ENCODE measurements around the gene DLG1.
"Not testable (repeated sequence)": the region's sequence is repeated elsewhere in the genome, so short reads cannot be mapped to it uniquely, and the experiment has no call there.

The DLG1 gene

GRCh38 chr3:197289726-197290125 is 8.7 kb downstream of the DLG1 start:
- DNase-seq (ENCODE audit: low read depth in 2 of 2) = no peak

GRCh38 chr3:197286678-197287077 is 11.7 kb downstream of the DLG1 start:
- no peak for DNase-seq (ENCODE audit: low read depth in 2 of 2)

- no peak for DNase-seq (ENCODE audit: low read depth in 2 of 2)
These were observed 12.9 kb downstream of the DLG1 start for GRCh38 chr3:197285557-197285956.

- no peak for DNase-seq (ENCODE audit: low read depth in 2 of 2)
These were observed 15.4 kb downstream of the DLG1 start for GRCh38 chr3:197283045-197283444.

GRCh38 chr3:197281849-197282248 is 16.6 kb downstream of the DLG1 start:
- DNase-seq (ENCODE audit: low read depth in 2 of 2) = no peak

DNA sequence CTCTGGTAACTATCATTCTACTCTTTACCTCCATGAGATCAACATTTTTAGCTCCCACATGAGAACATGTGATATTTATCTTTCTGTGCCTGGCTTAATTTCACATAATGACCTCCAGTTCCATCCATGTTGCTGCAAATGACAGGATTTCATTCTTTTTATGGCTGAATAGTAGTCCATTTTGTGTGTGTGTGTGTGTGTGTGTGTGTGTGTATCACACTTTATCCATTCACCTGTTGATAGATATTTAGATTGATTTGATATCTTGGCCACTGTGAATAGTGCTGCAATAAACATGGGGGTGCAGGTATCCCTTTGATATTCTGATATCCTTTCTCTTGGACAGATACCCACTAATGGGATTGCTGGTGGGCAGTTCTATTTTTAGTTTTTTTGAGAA is 18.3 kb downstream of the DLG1 start:
- no peak for DNase-seq (ENCODE audit: low read depth in 2 of 2)

DNA sequence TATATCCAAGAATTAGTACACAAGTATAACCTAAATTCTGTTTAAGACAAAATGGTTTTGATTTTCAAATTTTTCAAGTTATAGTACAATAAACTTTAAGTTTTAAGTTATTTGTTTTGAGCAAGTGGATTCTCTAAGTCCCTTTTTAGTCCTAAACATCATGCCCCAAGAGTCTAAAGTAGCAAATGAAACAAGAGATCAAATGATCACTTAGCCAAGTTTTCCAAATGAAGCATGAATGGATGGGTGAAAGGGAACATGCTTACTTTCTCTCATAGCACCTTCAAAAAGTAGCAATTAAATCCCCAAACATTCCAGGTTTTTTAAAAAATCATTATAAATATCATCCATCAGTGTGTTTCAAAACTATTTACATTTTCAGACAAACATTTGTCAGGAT is 19.5 kb downstream of the DLG1 start:
- no peak for DNase-seq (ENCODE audit: low read depth in 2 of 2)

GRCh38 chr3:197276808-197277207 is 21.6 kb downstream of the DLG1 start:
- not testable (repeated sequence) for DNase-seq (ENCODE audit: low read depth in 2 of 2)

GRCh38 chr3:197270558-197271317 is 27.7 kb downstream of the DLG1 start:
- no peak for DNase-seq (ENCODE audit: low read depth in 2 of 2)

DNA sequence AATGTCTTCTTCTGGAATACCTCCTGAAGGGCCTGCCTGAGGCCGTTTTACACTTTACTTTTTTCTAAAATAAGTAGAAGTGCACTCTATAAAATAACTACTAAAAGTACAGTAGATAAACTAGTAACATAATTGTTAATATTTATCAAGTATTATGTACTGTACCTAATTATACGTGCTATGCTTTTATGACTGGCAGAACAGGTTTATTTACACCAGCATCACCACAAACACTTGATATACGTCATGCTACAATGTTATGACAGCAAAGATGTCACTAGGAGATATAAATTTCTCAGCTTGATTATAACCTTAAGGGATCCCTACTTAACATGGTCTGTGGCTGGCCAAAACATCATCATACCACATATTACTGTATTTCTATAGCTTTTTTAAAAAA is 29.4 kb downstream of the DLG1 start:
- no peak for DNase-seq (ENCODE audit: low read depth in 2 of 2)

GRCh38 chr3:197268294-197268693 is 30.1 kb downstream of the DLG1 start:
- DNase-seq (ENCODE audit: low read depth in 2 of 2) = no peak

- no peak for DNase-seq (ENCODE audit: low read depth in 2 of 2)
These were observed 32.1 kb downstream of the DLG1 start for GRCh38 chr3:197266331-197266730.

DNA sequence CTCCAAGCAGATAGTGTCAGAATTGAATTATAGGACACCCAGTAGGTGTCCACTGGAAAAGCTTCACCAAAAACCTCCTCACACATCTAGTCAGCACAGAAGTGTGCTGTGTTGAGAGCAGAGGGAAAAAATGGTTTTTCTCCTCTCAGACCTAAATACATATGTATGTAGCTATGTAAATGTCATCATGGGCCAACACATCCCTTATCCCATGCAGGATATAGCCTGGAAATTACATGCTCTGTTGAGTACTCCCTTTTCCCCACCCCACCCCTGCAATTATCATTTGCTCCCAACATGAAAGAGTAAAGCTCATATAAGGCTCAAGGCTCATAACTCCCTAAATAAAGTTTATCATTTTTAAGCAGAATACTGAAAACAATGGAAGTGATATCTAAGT is 35.7 kb downstream of the DLG1 start:
- no peak for DNase-seq (ENCODE audit: low read depth in 2 of 2)

DNA sequence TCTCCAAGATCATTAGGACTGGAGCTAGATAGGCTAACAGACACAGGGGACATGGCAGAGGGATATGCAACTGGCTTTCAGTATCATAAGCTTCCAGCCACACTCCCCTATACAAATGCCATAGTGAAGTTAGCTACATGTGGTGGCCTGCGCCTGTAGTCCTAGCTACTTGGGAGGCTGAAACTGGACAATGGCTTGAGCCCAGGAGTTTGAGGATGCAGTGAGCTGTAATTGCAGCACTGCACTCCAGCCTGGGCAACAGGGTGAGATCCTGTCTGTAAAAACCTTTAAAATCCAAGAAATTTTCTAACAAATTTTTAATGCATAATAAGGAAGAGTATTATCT is 37.3 kb downstream of the DLG1 start:
- no peak for DNase-seq (ENCODE audit: low read depth in 2 of 2)

DNA sequence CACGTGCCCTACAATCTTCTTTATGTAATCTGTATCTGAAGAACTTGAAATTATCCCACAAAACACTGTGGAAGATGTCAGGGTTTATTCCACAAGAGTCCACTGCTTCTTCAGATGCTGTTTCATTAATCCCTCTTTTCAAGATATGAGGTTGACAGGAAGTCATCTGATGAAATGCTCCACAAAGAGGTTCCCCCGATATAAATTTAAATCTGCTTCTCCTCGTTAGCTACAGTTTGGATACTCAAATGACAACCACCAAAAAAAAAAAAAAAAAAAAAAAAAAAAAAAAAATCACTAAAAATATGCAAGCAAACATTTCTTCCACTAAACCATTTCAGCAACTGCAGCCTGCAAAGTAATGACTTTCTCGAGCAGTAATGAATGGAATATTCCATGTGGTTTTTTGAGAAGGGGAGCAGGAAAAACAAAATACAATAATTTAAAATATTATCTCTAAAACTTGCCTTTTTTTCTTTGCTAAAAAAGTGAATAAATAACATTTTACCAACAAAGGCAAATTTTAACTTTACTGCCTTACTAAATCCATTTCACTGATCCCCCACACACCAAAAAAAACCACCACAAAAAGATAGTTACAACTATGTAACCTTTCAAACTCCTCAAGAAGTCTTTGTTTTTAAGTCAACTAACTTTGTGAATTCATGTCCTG is 37.8 kb downstream of the DLG1 start:
- DNase-seq (ENCODE audit: low read depth in 2 of 2) = no peak

- DNase-seq (ENCODE audit: low read depth in 2 of 2) = no peak
These were observed 39.3 kb downstream of the DLG1 start for GRCh38 chr3:197259096-197259495.

GRCh38 chr3:197258168-197258755 is 40.1 kb downstream of the DLG1 start:
- no peak for DNase-seq (ENCODE audit: low read depth in 2 of 2)

GRCh38 chr3:197257711-197258110 is 40.7 kb downstream of the DLG1 start:
- DNase-seq (ENCODE audit: low read depth in 2 of 2) = no peak

DNA sequence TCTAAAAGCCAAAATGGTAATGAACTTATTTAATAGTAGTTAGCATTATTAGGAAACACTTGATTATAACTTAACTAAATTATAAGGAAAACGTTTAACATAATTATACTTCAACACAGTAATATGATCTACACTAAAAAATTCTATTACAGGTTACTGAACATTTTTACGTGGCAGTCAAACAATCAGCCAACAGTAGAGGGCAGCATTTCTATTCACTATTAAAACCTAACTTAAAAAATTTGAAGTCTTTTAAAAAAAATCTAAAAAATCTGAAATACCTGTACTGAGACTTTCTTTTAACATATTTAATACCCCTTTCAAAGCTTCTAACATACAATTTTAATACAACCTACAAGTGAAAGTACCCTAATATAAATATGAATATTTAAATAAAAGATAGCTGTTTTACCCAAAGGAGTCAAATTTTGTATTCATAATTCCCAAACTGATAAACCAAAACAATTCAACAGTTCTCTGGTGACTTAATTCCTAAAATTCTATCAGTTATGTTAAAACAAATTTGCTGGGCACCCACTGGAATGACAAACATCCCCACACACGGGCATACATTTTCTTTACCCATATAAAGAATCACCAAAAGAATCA is 41.5 kb downstream of the DLG1 start:
- DNase-seq (ENCODE audit: low read depth in 2 of 2) = no peak

- DNase-seq (ENCODE audit: low read depth in 2 of 2) = no peak
These were observed 42.3 kb downstream of the DLG1 start for GRCh38 chr3:197256104-197256503.

DNA sequence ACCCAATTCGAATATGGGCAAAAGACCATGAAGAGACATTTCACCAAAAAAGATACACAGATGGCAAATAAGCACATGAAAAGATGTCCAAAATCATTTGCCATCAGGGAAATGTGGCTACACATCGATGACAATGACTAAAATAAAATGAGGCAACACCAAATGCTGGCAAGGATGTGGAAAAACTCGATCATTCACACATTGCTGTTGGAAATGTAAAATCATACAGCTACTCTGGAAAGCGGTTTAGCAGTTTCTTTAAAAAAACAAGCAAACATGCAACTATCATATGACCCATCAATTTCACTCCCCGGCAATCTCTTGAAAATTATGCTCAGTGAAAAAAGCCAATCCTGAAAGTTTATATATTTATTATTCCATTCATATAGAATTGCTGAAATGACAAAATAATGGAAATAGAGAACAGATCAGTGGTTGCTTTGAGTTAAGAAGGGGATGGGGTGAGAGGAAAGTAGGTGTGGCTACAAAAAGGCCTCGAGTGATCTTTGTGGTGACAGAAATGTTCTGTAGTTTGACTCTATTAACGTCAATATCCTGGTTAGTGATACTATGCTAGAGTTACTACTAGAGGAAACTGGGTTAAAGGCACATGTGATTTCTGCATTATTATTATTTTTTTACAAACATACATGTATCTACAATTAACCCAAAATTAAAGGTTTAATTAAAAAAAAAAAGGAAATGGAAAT is 45.0 kb downstream of the DLG1 start:
- no peak for DNase-seq (ENCODE audit: low read depth in 2 of 2)

- DNase-seq (ENCODE audit: low read depth in 2 of 2) = no peak
These were observed 48.9 kb downstream of the DLG1 start for GRCh38 chr3:197249542-197249941.
